Ramos (cell line): Measurements from ENCODE around the gene JUNB.

Experiments
- in situ Hi-C: fragments of 300-500 bp; cut with MboI; formaldehyde crosslinking; loops from one replicate; pipeline ENCODE4 v1.14.3; 2022; ENCODE audit warnings: low sequenced_read_pairs; ENCODE audit not compliant: unreplicated experiment

JUNB gene

GRCh38 chr19:12791345-12792050, at the start of gene JUNB:
TSS of gene JUNB (plus strand) at chr19:12791486. CDS start at chr19:12791772, 286 bp downstream.
- in situ Hi-C loops, result no loop called here

- in situ Hi-C loops, result no loop called here
Observed at GRCh38 chr19:12745166-12745897, 46.0 kb upstream of the JUNB start.

DNA sequence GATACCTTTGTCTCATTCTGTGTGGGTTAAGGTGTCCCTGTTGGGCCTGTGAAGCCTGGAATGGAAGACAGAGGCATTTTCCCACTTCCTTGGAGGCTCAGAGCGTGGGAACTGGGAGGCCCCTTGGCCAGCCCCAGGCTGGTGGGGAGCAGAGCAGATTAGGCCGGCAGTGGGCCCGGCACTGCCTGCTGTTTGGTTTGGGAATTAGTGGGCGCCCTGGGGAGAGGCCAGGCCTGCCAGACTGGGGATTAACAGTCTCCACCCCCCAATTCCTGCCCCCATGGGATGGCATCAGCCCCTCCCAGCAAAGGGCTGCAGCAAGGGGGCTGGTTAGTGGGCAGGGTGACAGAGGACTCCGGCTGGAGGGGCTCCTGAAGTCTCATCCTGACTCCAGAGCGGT, 42.8 kb upstream of the JUNB start:
- in situ Hi-C loops, result no loop called here

GRCh38 chr19:12749938-12750521, 41.3 kb upstream of the JUNB start:
- in situ Hi-C loops, result no loop called here

GRCh38 chr19:12750851-12751250, 40.4 kb upstream of the JUNB start:
- in situ Hi-C loops, result no loop called here

GRCh38 chr19:12751635-12752034, 39.7 kb upstream of the JUNB start, which contains the start of gene BEST2:
TSS of gene BEST2 (plus strand) at chr19:12751791. CDS start at chr19:12752593, 802 bp downstream.
- in situ Hi-C loops, result no loop called here

DNA sequence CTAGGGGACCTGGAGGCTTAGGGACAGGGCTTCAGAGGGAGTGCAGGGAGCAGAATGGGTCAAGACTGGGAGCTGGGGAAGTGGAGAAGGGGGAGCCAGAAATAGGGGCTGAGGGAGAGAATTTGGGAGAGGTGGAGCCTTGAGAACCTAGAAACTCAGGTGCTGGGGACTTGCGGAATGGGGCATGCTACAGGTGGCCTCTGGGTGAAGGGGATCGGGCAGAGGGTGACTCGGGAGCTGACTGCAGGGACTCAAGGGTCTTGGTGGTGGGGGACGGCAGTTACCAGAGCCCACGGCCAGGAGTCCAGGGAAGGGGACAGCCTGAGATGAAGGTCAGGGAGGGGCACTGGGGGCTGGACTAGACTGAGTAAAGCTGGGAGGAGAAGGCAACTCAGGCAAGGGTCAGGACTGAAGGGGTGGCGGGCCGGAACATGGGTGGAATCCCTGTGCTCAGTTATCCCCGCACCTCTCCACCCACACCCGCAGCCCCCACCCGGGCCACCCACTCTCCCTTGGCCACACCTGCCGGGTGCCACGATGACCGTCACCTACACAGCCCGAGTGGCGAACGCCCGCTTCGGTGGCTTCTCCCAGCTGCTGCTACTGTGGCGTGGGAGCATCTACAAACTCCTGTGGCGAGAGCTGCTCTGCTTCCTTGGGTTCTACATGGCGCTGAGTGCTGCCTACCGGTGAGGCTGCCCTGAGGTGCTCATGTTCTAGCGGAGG, 39.1 kb upstream of the JUNB start:
- in situ Hi-C loops, result no loop called here

GRCh38 chr19:12754465-12755196, 36.7 kb upstream of the JUNB start:
- in situ Hi-C loops, result no loop called here

DNA sequence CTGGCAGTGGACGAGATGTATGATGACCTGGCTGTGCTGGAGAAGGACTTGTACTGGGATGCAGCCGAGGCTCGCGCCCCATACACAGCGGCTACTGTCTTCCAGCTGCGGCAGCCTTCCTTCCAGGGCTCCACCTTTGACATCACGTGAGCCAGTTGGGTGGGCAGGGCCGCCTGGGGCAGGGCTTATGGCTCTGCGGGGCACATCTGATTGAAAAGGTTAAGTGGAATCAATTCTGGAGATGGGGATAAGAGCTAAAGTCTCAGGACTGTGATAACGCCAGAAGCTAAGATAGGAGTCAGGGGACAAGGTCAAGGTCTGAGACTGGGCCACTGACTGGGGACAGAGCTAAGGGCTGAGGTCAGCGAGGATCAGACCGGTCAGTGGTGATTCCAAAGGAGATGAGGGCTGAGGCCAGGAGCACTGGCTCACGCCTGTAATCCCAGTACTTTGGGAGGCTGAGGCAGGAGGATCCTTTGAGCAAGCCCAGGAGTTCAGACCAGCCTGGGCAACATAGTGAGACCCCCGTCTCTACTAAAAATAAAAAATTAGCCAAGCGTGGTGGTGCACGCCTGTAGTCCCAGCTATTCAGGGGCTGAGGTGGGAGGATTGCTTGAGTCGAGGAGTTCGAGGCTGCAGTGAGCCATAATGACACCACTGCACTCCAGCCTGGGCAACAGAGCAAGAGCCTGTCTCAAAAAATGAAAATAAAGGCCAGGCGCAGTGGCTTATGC, 35.0 kb upstream of the JUNB start:
- in situ Hi-C loops, result no loop called here

DNA sequence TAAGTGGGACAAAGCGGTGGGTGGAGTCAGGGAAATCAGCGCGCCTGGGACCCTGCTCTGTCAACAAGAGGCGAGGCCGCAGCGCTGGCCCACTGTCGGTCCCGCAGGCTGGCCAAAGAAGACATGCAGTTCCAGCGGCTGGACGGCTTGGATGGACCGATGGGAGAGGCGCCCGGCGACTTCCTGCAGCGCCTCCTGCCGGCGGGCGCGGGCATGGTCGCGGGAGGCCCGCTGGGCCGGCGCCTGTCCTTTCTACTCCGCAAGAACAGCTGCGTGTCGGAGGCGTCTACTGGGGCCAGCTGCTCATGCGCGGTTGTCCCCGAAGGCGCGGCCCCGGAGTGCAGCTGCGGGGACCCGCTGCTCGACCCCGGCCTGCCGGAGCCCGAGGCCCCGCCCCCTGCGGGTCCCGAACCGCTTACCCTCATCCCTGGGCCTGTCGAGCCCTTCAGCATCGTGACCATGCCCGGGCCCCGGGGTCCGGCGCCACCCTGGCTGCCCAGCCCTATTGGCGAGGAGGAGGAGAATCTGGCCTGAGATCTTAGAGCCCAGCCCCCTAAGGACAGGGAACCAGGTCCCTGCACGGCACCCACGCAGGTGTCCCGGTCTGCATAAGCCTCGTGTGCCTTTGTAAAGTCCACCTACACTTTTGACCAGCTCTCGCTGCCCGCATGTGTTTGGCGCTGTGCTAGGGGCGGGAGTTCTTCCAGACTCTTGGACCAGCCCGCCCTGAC, 33.6 kb upstream of the JUNB start:
- in situ Hi-C loops, result no loop called here

GRCh38 chr19:12759686-12760085, 31.6 kb upstream of the JUNB start:
- in situ Hi-C loops, result loop anchor here (5.0 kb wide), 2 partner anchors 38 to 88 kb away; no protein-coding TSS in a partner anchor

- in situ Hi-C loops, result loop anchor here (5.0 kb wide), 2 partner anchors 34 to 84 kb away; no protein-coding TSS in a partner anchor
Observed at GRCh38 chr19:12763100-12763499, 28.2 kb upstream of the JUNB start.

DNA sequence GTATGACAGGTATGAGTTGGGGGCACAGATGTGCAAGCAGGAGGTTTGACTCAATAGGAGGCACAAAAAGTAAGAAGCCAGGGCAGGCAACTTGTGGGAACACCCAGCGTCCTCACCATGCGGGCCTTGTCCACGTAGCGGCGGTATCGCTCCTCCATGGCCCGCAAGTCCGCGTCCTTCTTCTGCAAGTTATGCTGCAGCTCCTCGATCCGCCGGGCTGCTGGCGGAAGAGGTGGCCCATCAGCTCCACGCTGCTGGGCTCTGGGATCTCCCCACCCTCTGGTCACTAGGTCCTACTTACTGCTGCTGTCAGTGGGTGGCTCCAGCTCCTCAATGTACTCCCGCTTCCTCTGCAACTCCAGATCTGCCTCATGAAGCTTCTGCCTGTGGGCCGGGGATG, 26.6 kb upstream of the JUNB start:
- in situ Hi-C loops, result loop anchor here (5.0 kb wide), 2 partner anchors 33 to 83 kb away; no protein-coding TSS in a partner anchor

DNA sequence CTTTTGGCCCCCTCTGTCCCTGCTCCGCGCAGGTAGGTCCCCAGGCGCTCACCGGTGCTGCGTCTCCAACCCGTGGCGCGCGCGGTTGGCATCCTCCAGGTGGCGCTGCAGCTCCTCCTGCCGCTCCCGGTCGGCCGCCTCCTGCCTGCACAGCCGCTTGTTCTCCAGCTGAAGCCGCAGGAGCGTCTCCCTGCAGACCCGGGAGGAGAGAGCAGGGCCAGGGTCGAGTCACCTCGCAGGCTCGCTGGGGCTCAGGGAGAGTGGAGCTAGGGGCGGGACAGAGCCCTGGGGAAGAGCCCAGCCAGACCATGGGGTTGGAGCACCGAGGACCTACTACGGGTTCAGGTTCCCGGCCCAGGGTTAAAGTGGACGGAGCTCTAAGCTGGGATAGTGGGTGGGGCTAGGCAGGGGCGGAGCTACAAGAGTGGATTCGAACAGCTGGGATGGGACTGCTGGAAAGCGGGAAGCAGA, 25.2 kb upstream of the JUNB start:
- in situ Hi-C loops, result no loop called here

DNA sequence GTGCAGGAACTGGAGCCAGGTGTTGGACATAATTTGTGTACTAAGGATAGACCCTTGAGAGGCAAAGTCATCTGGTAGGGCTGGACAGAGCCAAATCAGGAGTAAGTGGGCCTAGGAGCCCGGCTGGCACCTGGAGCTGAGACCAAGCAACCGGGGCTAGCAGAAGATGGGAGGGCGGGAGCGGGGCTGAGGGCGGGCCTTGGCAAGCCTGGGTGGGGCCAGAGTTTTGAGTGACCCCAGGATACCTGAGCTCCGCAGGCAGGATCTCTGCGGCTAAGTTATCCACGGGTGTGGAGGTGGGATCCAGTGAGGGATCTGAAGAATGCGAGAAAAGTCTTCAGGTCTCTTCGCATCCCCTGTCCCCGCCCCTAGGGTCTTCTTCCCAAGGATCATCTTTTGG, 24.1 kb upstream of the JUNB start:
- in situ Hi-C loops, result no loop called here

DNA sequence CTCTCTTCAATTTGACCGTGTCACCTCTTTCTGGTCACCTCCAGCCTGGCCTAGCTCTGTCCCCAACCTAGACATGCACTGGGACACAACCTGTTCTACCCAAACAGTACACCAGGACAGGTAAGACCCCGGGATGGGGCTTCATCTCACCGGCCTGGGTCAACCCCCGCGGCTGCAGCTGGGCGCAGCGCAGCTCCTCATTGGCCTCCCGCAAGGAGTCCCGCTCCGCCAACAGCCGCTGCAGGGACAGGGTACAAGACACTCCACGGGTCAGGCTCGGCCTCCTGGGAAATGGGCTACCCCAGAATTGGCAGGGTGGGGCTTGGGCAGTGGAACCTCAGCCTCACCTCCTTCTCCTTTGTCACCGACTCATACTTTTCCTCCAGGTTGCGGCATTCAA, 23.6 kb upstream of the JUNB start:
- in situ Hi-C loops, result no loop called here

DNA sequence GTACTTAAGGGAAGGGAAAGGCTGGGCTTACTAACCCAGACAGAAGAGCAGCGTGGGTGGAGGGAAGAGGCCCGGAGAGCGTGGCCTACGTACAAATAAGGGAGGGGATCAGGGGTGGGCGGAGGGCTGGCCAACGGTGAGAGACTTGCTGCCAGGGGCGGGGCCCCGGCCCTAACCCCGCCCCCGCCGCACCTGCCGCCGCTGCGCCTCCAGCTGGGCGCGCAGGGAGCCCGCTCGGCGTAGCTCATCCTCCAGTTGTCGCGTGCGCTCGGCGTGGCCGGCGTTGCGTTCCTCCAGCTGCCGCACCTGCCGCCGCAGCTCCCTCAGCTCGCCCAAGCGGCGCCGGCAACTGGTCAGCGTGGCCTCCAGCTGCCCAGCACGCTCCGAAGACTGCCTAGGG, 21.6 kb upstream of the JUNB start:
- in situ Hi-C loops, result no loop called here

DNA sequence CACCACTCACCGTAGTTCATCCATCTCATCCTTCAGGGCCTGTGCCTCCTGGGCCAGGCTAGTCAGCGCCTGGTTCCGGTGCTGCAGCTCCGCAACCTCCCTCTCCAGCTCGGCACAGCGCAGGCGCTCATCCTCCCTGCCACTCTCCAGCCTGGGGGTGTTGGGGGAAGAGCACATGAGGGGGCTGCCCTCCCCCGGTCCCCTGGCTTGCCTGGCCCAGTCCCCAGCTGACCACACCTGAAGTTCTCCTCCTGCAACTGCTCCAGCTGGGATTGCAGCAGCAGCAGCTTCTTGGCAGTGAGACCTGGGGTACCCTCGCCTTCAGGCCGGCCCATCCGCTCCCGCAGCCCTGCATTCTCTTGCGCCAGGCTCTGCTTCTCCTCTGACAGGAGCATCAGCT, 20.4 kb upstream of the JUNB start:
- in situ Hi-C loops, result no loop called here
